ENCODE results near the gene SOX8. TPM values are rescaled to one million over a fixed set of nuclear protein-coding genes. Genes with fewer than 3 reads are reported as not detected.

The SOX8 gene
- total RNA-seq, 1 experiment from 2014 or later: 5.2 TPM

DNA sequence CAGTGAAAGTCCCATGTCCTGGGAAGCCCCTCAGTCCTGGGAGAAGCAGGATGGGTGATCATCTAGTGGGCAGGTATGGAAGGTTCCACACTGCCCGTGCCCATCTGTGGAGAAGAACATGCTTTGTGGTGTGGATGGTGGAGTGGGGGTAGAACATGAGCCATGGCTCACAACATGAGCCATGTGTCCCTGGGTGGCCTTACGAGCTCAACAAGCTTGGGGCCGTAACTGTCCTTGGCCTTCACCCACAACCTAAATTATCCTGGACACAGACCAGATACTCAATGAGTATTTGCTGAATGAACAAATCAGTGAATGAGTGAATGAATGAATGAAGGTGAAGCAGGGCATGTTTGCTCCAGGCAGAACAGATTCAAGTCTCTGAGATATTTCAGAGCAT is 13.5 kb downstream of the SOX8 start:
- Histone ChIP-seq H3K9me3 (ENCODE audit: control insufficient read depth in 1 of 2, insufficient read depth in 1 of 2, low read depth in 1 of 2, low read length in 2 of 2) (no peaks in the 10 kb centered on the region), H3K4me3 (replicated peaks in 1 of 2; ENCODE audit: low read depth in 1 of 2, low read length in 2 of 2) (no peak overlapping the region), H4K20me1 (ENCODE audit: insufficient read depth) (no peaks in the 10 kb centered on the region), H3K27me3 (ENCODE audit: insufficient read depth, low read length) (peaks cover 51% of the 10 kb centered on the region), H3K4me1 (ENCODE audit: control insufficient read depth in 1 of 2, insufficient read depth in 2 of 2, low read length in 2 of 2) (peaks cover 15 to 17% of the 10 kb centered on the region in 2 experiments), H3K79me2 (ENCODE audit: insufficient read depth, low read length) (no peaks in the 10 kb centered on the region), H3K27ac (ENCODE audit: low read depth, low read length) (no peak overlapping the region), H3K9ac (ENCODE audit: low read length) (no peak overlapping the region), H3K36me3 (ENCODE audit: control insufficient read depth in 1 of 2, insufficient read depth in 2 of 2, low read length in 2 of 2) (no peaks in the 10 kb centered on the region), H3K9me2 (ENCODE audit: insufficient read depth) (no peaks in the 10 kb centered on the region), H2AFZ (ENCODE audit: low read depth, low read length, poor library complexity, severe bottlenecking) (no peak overlapping the region), H3K4me2 (ENCODE audit: low read length) (no peak overlapping the region)
- POLR2A ChIA-PET: no interaction called here
- RAD21 ChIA-PET (ENCODE audit: low non-redundant PET in 1 of 2, low total read pairs in 2 of 2, uncharacterized antibody in 2 of 2, unreplicated experiment in 2 of 2): no interaction called here
- no peak for TF ChIP-seq EZH2phosphoT487 (IDR thresholded peaks at IDR 0.05; ENCODE audit: borderline replicate concordance)
- ATAC-seq (no peak), DNase-seq (ENCODE audit: low read depth, low spot score) (no peak)
- CTCF ChIA-PET: no interaction called here
- intact Hi-C loops (cut with micrococcal nuclease): no loop called here
- no TSS peak for BruUV-seq (replicated peaks)

- POLR2A ChIA-PET: no interaction called here
- Histone ChIP-seq H3K4me3 (replicated peaks in 1 of 2; ENCODE audit: low read depth in 1 of 2, low read length in 2 of 2) (no peak overlapping the region), H4K20me1 (ENCODE audit: insufficient read depth) (no peaks in the 10 kb centered on the region), H3K9ac (ENCODE audit: low read length) (no peak overlapping the region), H3K9me2 (ENCODE audit: insufficient read depth) (no peaks in the 10 kb centered on the region), H3K4me2 (ENCODE audit: low read length) (no peak overlapping the region), H3K79me2 (ENCODE audit: insufficient read depth, low read length) (no peaks in the 10 kb centered on the region), H3K4me1 (ENCODE audit: control insufficient read depth in 1 of 2, insufficient read depth in 2 of 2, low read length in 2 of 2) (peaks cover 15 to 17% of the 10 kb centered on the region in 2 experiments), H3K27ac (ENCODE audit: low read depth, low read length) (no peak overlapping the region), H3K27me3 (ENCODE audit: insufficient read depth, low read length) (peaks cover 58% of the 10 kb centered on the region), H2AFZ (ENCODE audit: low read depth, low read length, poor library complexity, severe bottlenecking) (no peak overlapping the region), H3K9me3 (ENCODE audit: control insufficient read depth in 1 of 2, insufficient read depth in 1 of 2, low read depth in 1 of 2, low read length in 2 of 2) (no peaks in the 10 kb centered on the region), H3K36me3 (ENCODE audit: control insufficient read depth in 1 of 2, insufficient read depth in 2 of 2, low read length in 2 of 2) (no peaks in the 10 kb centered on the region)
- RAD21 ChIA-PET (ENCODE audit: low non-redundant PET in 1 of 2, low total read pairs in 2 of 2, uncharacterized antibody in 2 of 2, unreplicated experiment in 2 of 2): interaction anchor here in 1 of 2 experiments (0.5 kb wide), 1 partner anchor 61 kb away, joined by 4 read pairs; no protein-coding TSS in a partner anchor
- CTCF ChIA-PET: no interaction called here
- intact Hi-C loops (cut with micrococcal nuclease): no loop called here
- ATAC-seq: no peak
- DNase-seq (ENCODE audit: low read depth, low spot score): no peak
- BruUV-seq (replicated peaks): no TSS peak
- TF ChIP-seq, protein P1, sequence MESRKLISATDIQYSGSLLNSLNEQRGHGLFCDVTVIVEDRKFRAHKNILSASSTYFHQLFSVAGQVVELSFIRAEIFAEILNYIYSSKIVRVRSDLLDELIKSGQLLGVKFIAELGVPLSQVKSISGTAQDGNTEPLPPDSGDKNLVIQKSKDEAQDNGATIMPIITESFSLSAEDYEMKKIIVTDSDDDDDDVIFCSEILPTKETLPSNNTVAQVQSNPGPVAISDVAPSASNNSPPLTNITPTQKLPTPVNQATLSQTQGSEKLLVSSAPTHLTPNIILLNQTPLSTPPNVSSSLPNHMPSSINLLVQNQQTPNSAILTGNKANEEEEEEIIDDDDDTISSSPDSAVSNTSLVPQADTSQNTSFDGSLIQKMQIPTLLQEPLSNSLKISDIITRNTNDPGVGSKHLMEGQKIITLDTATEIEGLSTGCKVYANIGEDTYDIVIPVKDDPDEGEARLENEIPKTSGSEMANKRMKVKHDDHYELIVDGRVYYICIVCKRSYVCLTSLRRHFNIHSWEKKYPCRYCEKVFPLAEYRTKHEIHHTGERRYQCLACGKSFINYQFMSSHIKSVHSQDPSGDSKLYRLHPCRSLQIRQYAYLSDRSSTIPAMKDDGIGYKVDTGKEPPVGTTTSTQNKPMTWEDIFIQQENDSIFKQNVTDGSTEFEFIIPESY (IDR thresholded peaks at IDR 0.05; ENCODE audit: extremely low read depth, insufficient replicate concordance, low read length): no peak
- TF ChIP-seq POLR2AphosphoS5 (IDR thresholded peaks at IDR 0.05; ENCODE audit: low read depth, low read length) (no peak), RAD21 (IDR thresholded peaks at IDR 0.05; ENCODE audit: low read depth) (no peak), SP1 (IDR thresholded peaks at IDR 0.05; ENCODE audit: low read depth) (no peak), POLR2A (IDR thresholded peaks at IDR 0.05; ENCODE audit: borderline replicate concordance, extremely low read depth, insufficient read depth, insufficient read length) (no peak), REST (IDR thresholded peaks at IDR 0.05; ENCODE audit: low read depth) (no peak), CEBPB (IDR thresholded peaks at IDR 0.05; ENCODE audit: low read depth) (no peak), SIN3A (IDR thresholded peaks at IDR 0.05; ENCODE audit: low read depth) (no peak), EGR1 (IDR thresholded peaks at IDR 0.05; ENCODE audit: low read depth) (no peak), YY1 (IDR thresholded peaks at IDR 0.05; ENCODE audit: extremely low read depth, insufficient replicate concordance, low read depth, low read length) (no peak), JUND (IDR thresholded peaks at IDR 0.05) (no peak), FOSL1 (IDR thresholded peaks at IDR 0.05; ENCODE audit: low read depth) (no peak)
- TF ChIP-seq, protein P2, sequence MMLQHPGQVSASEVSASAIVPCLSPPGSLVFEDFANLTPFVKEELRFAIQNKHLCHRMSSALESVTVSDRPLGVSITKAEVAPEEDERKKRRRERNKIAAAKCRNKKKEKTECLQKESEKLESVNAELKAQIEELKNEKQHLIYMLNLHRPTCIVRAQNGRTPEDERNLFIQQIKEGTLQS (IDR thresholded peaks at IDR 0.05): no peak
Measured at GRCh38 chr16:995783-996182, 14.2 kb downstream of the SOX8 start.
